ENCODE measurements around the gene SCAF4.
"Not testable (repeated sequence)": the region's sequence is repeated elsewhere in the genome, so short reads cannot be mapped to it uniquely, and the experiment has no call there.

SCAF4 gene

DNA sequence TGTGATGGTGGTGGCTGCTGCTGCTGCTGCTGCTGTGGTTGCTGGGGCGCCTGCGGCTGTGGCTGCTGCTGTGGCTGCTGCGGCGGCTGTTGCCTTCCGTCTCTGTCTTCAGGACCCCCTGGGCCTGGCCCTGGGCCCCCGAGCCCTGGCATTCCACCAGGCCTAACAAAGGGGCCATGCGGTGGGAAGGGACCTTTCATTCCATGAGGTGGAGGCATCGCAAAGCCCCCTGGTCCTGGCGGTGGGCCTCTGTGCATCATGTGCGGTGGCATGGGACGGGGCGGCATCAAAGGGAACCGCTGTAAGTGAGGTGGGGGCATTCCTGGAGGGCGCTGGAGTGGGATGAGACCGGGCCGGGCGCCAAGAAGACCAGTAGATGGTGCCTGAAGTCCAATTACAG, 60.0 kb downstream of the SCAF4 start:
- Histone ChIP-seq H3K4me3 (ENCODE audit: extremely low read depth, insufficient read depth, low read length, poor library complexity, severe bottlenecking) (no peak overlapping the region), H3K4me1 (ENCODE audit: control insufficient read depth, insufficient read depth, low read length, poor library complexity, severe bottlenecking) (peaks cover 4% of the 10 kb centered on the region), H3K36me3 (ENCODE audit: control insufficient read depth, insufficient read depth, low read length) (peaks cover 55% of the 10 kb centered on the region), H3K9me3 (ENCODE audit: control insufficient read depth, low read length) (no peaks in the 10 kb centered on the region), H3K27ac (ENCODE audit: low read depth, low read length, severe bottlenecking) (no peak overlapping the region)
- 94 to 95% methylated on average over 11 to 17 of the region's 17 CpGs for WGBS, 2 experiments (ENCODE audit: insufficient coverage in 2 of 2)

- Histone ChIP-seq H3K9me3 (ENCODE audit: control insufficient read depth, low read length) (no peaks in the 10 kb centered on the region), H3K4me1 (ENCODE audit: control insufficient read depth, insufficient read depth, low read length, poor library complexity, severe bottlenecking) (peaks cover 4% of the 10 kb centered on the region), H3K27ac (ENCODE audit: low read depth, low read length, severe bottlenecking) (no peak overlapping the region), H3K36me3 (ENCODE audit: control insufficient read depth, insufficient read depth, low read length) (peaks cover 58% of the 10 kb centered on the region), H3K4me3 (ENCODE audit: extremely low read depth, insufficient read depth, low read length, poor library complexity, severe bottlenecking) (no peak overlapping the region)
- WGBS, 2 experiments (ENCODE audit: insufficient coverage in 2 of 2): 79 to 92% methylated on average over 8 to 12 of the region's 12 CpGs
These were observed 60.7 kb downstream of the SCAF4 start for GRCh38 chr21:31671146-31671716.

GRCh38 chr21:31670070-31670469, 61.8 kb downstream of the SCAF4 start:
- H3K36me3 ChIP-seq (ENCODE audit: control insufficient read depth, insufficient read depth, low read length): peaks cover 68% of the 10 kb centered on the region
- no peaks in the 10 kb centered on the region for H3K9me3 ChIP-seq (ENCODE audit: control insufficient read depth, low read length)
- no peak overlapping the region for H3K4me3 ChIP-seq (ENCODE audit: extremely low read depth, insufficient read depth, low read length, poor library complexity, severe bottlenecking)
- peak overlapping the region; percentile 58 for H3K27ac ChIP-seq (ENCODE audit: low read depth, low read length, severe bottlenecking)
- H3K4me1 ChIP-seq (ENCODE audit: control insufficient read depth, insufficient read depth, low read length, poor library complexity, severe bottlenecking): peaks cover 4% of the 10 kb centered on the region
- no CpG with 5 or more reads among the region's 6 CpGs for WGBS, 2 experiments (ENCODE audit: insufficient coverage in 2 of 2)

- Histone ChIP-seq H3K4me1 (ENCODE audit: control insufficient read depth, insufficient read depth, low read length, poor library complexity, severe bottlenecking) (peaks cover 4% of the 10 kb centered on the region), H3K9me3 (ENCODE audit: control insufficient read depth, low read length) (no peaks in the 10 kb centered on the region), H3K36me3 (ENCODE audit: control insufficient read depth, insufficient read depth, low read length) (peaks cover 73% of the 10 kb centered on the region), H3K27ac (ENCODE audit: low read depth, low read length, severe bottlenecking) (no peak overlapping the region), H3K4me3 (ENCODE audit: extremely low read depth, insufficient read depth, low read length, poor library complexity, severe bottlenecking) (no peak overlapping the region)
- 100% methylated on average over 1 of the region's 2 CpGs; no CpG with 5 or more reads in 1 of the 2 experiments for WGBS, 2 experiments (ENCODE audit: insufficient coverage in 2 of 2)
These were observed 63.0 kb downstream of the SCAF4 start for GRCh38 chr21:31668651-31669491.

DNA sequence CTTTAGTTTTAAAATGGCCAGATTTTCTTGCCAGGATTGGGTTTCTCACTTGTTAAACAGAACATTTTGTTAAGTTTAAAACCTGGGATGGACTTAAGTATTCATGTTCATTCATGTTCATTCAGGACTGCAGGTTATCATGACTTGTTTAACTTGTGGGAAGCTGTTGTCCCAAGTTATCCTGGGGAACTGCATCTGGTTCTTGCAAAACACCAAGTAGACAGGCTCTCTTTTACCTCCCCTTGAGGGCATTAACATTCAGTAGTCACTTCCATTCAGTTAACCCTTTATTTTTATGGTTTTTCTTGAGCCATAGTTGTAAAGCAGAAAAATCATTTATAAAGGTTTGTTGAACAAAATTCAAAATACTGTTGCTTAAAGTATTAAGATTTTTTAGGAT, 64.3 kb downstream of the SCAF4 start:
- Histone ChIP-seq H3K27ac (ENCODE audit: low read depth, low read length, severe bottlenecking) (no peak overlapping the region), H3K9me3 (ENCODE audit: control insufficient read depth, low read length) (no peaks in the 10 kb centered on the region), H3K36me3 (ENCODE audit: control insufficient read depth, insufficient read depth, low read length) (peaks cover 76% of the 10 kb centered on the region), H3K4me1 (ENCODE audit: control insufficient read depth, insufficient read depth, low read length, poor library complexity, severe bottlenecking) (peaks cover 4% of the 10 kb centered on the region), H3K4me3 (ENCODE audit: extremely low read depth, insufficient read depth, low read length, poor library complexity, severe bottlenecking) (no peak overlapping the region)

DNA sequence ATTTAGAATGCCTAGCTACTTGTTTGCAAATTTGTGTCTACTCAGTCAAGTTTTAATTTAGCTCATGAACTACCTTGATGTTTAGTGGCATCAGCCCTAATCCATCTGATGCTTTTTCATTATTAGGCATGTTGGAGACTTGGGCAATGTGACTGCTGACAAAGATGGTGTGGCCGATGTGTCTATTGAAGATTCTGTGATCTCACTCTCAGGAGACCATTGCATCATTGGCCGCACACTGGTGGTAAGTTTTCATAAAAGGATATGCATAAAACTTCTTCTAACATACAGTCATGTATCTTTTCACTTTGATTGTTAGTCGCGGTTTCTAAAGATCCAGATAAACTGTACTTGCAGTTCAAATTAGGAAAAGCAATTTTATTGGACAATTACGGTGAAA, 64.8 kb downstream of the SCAF4 start:
- peaks cover 4% of the 10 kb centered on the region for H3K4me1 ChIP-seq (ENCODE audit: control insufficient read depth, insufficient read depth, low read length, poor library complexity, severe bottlenecking)
- no peak overlapping the region for H3K27ac ChIP-seq (ENCODE audit: low read depth, low read length, severe bottlenecking)
- no peak overlapping the region for H3K4me3 ChIP-seq (ENCODE audit: extremely low read depth, insufficient read depth, low read length, poor library complexity, severe bottlenecking)
- WGBS, 2 experiments (ENCODE audit: insufficient coverage in 2 of 2): 97 to 100% methylated on average over 1 to 3 of the region's 5 CpGs
- H3K9me3 ChIP-seq (ENCODE audit: control insufficient read depth, low read length): no peaks in the 10 kb centered on the region
- H3K36me3 ChIP-seq (ENCODE audit: control insufficient read depth, insufficient read depth, low read length): peaks cover 77% of the 10 kb centered on the region

GRCh38 chr21:31666445-31667010, 65.4 kb downstream of the SCAF4 start:
- WGBS, 2 experiments (ENCODE audit: insufficient coverage in 2 of 2): 100% methylated on average over 1 of the region's 5 CpGs; no CpG with 5 or more reads in 1 of the 2 experiments
- peaks cover 5% of the 10 kb centered on the region for H3K4me1 ChIP-seq (ENCODE audit: control insufficient read depth, insufficient read depth, low read length, poor library complexity, severe bottlenecking)
- H3K36me3 ChIP-seq (ENCODE audit: control insufficient read depth, insufficient read depth, low read length): peaks cover 77% of the 10 kb centered on the region
- no peaks in the 10 kb centered on the region for H3K9me3 ChIP-seq (ENCODE audit: control insufficient read depth, low read length)
- no peak overlapping the region for H3K4me3 ChIP-seq (ENCODE audit: extremely low read depth, insufficient read depth, low read length, poor library complexity, severe bottlenecking)
- no peak overlapping the region for H3K27ac ChIP-seq (ENCODE audit: low read depth, low read length, severe bottlenecking)

- not testable (repeated sequence) for H3K9me3 ChIP-seq (ENCODE audit: control insufficient read depth, low read length); H3K4me1 ChIP-seq (ENCODE audit: control insufficient read depth, insufficient read depth, low read length, poor library complexity, severe bottlenecking); H3K4me3 ChIP-seq (ENCODE audit: extremely low read depth, insufficient read depth, low read length, poor library complexity, severe bottlenecking); H3K27ac ChIP-seq (ENCODE audit: low read depth, low read length, severe bottlenecking)
- 95 to 100% methylated on average over 3 to 4 of the region's 4 CpGs for WGBS, 2 experiments (ENCODE audit: insufficient coverage in 2 of 2)
- peaks cover 78% of the 10 kb centered on the region for H3K36me3 ChIP-seq (ENCODE audit: control insufficient read depth, insufficient read depth, low read length)
These were observed 66.0 kb downstream of the SCAF4 start for GRCh38 chr21:31665869-31666268.

- 90 to 93% methylated on average over 6 to 8 of the region's 8 CpGs for WGBS, 2 experiments (ENCODE audit: insufficient coverage in 2 of 2)
- Histone ChIP-seq H3K27ac (ENCODE audit: low read depth, low read length, severe bottlenecking) (no peak overlapping the region), H3K4me3 (ENCODE audit: extremely low read depth, insufficient read depth, low read length, poor library complexity, severe bottlenecking) (no peak overlapping the region), H3K4me1 (ENCODE audit: control insufficient read depth, insufficient read depth, low read length, poor library complexity, severe bottlenecking) (peaks cover 10% of the 10 kb centered on the region), H3K9me3 (ENCODE audit: control insufficient read depth, low read length) (no peaks in the 10 kb centered on the region), H3K36me3 (ENCODE audit: control insufficient read depth, insufficient read depth, low read length) (peaks cover 76% of the 10 kb centered on the region)
These were observed 66.5 kb downstream of the SCAF4 start for GRCh38 chr21:31665397-31665796.

- no peak overlapping the region for H3K4me3 ChIP-seq (ENCODE audit: extremely low read depth, insufficient read depth, low read length, poor library complexity, severe bottlenecking)
- H3K9me3 ChIP-seq (ENCODE audit: control insufficient read depth, low read length): no peaks in the 10 kb centered on the region
- H3K27ac ChIP-seq (ENCODE audit: low read depth, low read length, severe bottlenecking): no peak overlapping the region
- 88 to 95% methylated on average over 6 to 7 of the region's 7 CpGs for WGBS, 2 experiments (ENCODE audit: insufficient coverage in 2 of 2)
- peaks cover 7% of the 10 kb centered on the region for H3K4me1 ChIP-seq (ENCODE audit: control insufficient read depth, insufficient read depth, low read length, poor library complexity, severe bottlenecking)
- H3K36me3 ChIP-seq (ENCODE audit: control insufficient read depth, insufficient read depth, low read length): peaks cover 62% of the 10 kb centered on the region
These were observed 68.2 kb downstream of the SCAF4 start for GRCh38 chr21:31663584-31664249.
